ENCODE measurements around the gene ITIH4.

Gene ITIH4

GRCh38 chr3:52770496-52771333 lies 59.8 kb downstream of the ITIH4 start, which contains the start of gene NEK4:
Gene NEK4 (minus strand): TSS chr3:52770940. CDS start chr3:52770746, 194 bp downstream.
- H3K9ac ChIP-seq (ENCODE audit: low read length) = peak within 1 kb of the TSS; percentile 19
- peaks cover 9% of the 10 kb centered on the region for H3K4me1 ChIP-seq (ENCODE audit: insufficient read depth, low read length)
- peak within 1 kb of the TSS; percentile 77 to 93 for H3K4me3 ChIP-seq (ENCODE audit: low read depth in 1 of 2, low read length in 2 of 2)

GRCh38 chr3:52769786-52770455 lies 60.6 kb downstream of the ITIH4 start:
- peaks cover 15% of the 10 kb centered on the region for H3K36me3 ChIP-seq (ENCODE audit: insufficient read depth, low read length)
- H3K27ac ChIP-seq (ENCODE audit: low read depth, low read length) = no peak overlapping the region
- no peaks in the 10 kb centered on the region for H3K27me3 ChIP-seq (ENCODE audit: control insufficient read depth in 1 of 2, insufficient read depth in 2 of 2, low read length in 2 of 2)
- no peaks in the 10 kb centered on the region for H3K9me3 ChIP-seq (ENCODE audit: low read length)
- H3K4me3 ChIP-seq (ENCODE audit: low read depth in 1 of 2, low read length in 2 of 2) = peak overlapping the region; percentile 77 to 93
- H3K4me1 ChIP-seq (ENCODE audit: insufficient read depth, low read length) = peaks cover 9% of the 10 kb centered on the region
- peak overlapping the region; percentile 19 for H3K9ac ChIP-seq (ENCODE audit: low read length)

More at GRCh38 chr3:52770496-52771333, 59.8 kb downstream of the ITIH4 start, which contains the start of gene NEK4:
- Histone ChIP-seq H3K27ac (ENCODE audit: low read depth, low read length) (peak within 1 kb of the TSS; percentile 68), H3K9me3 (ENCODE audit: low read length) (no peaks in the 10 kb centered on the region), H3K27me3 (ENCODE audit: control insufficient read depth in 1 of 2, insufficient read depth in 2 of 2, low read length in 2 of 2) (no peaks in the 10 kb centered on the region), H3K36me3 (ENCODE audit: insufficient read depth, low read length) (peaks cover 8% of the 10 kb centered on the region)

GRCh38 chr3:52763466-52763865 lies 67.0 kb downstream of the ITIH4 start:
- H3K4me1 ChIP-seq (ENCODE audit: insufficient read depth, low read length) = no peaks in the 10 kb centered on the region
- no peak overlapping the region for H3K4me3 ChIP-seq (ENCODE audit: low read depth in 1 of 2, low read length in 2 of 2)
- H3K36me3 ChIP-seq (ENCODE audit: insufficient read depth, low read length) = peaks cover 33% of the 10 kb centered on the region
- no peak overlapping the region for H3K27ac ChIP-seq (ENCODE audit: low read depth, low read length)
- H3K27me3 ChIP-seq (ENCODE audit: control insufficient read depth in 1 of 2, insufficient read depth in 2 of 2, low read length in 2 of 2) = no peaks in the 10 kb centered on the region
- no peaks in the 10 kb centered on the region for H3K9me3 ChIP-seq (ENCODE audit: low read length)
- H3K9ac ChIP-seq (ENCODE audit: low read length) = no peak overlapping the region

Measured in muscle layer of colon (tissue), 2 donors.